IPS-NIHi11 (cell line): Measurements from ENCODE around the gene MCOLN2.
"Not testable (repeated sequence)": the region's sequence is repeated elsewhere in the genome, so short reads cannot be mapped to it uniquely, and the experiment has no call there.

Source experiments
- DNase-seq: peaks from one replicate; pipeline ENCODE4 v3.0.0; 2012; ENCODE audit warnings: mixed read lengths, low spot score

The MCOLN2 gene

GRCh38 chr1:84941843-84942242, 55.1 kb downstream of the MCOLN2 start:
- DNase-seq, result no peak

- DNase-seq, result no peak
Measured at GRCh38 chr1:84940481-84940880, 56.4 kb downstream of the MCOLN2 start.

- DNase-seq, result no peak
Measured at GRCh38 chr1:84939761-84940160, 57.2 kb downstream of the MCOLN2 start.

GRCh38 chr1:84939151-84939550, 57.8 kb downstream of the MCOLN2 start:
- no peak for DNase-seq

GRCh38 chr1:84936116-84936810, 60.6 kb downstream of the MCOLN2 start:
- DNase-seq, result peak; percentile 75

GRCh38 chr1:84933011-84933611, 63.8 kb downstream of the MCOLN2 start:
- no peak for DNase-seq

- no peak for DNase-seq
Measured at GRCh38 chr1:84930831-84931230, 66.1 kb downstream of the MCOLN2 start.

- DNase-seq, result no peak
Measured at GRCh38 chr1:84930329-84930728, 66.6 kb downstream of the MCOLN2 start.

GRCh38 chr1:84929581-84929980, 67.3 kb downstream of the MCOLN2 start:
- no peak for DNase-seq

- no peak for DNase-seq
Measured at GRCh38 chr1:84928979-84929378, 67.9 kb downstream of the MCOLN2 start.

- DNase-seq, result no peak
Measured at GRCh38 chr1:84923317-84923716, 73.6 kb downstream of the MCOLN2 start.

GRCh38 chr1:84920159-84920558, 76.8 kb downstream of the MCOLN2 start:
- no peak for DNase-seq

- no peak for DNase-seq
Measured at GRCh38 chr1:84919461-84919970, 77.4 kb downstream of the MCOLN2 start.

- no peak for DNase-seq
Measured at GRCh38 chr1:84918726-84919336, 78.1 kb downstream of the MCOLN2 start.

GRCh38 chr1:84916897-84917296, 80.0 kb downstream of the MCOLN2 start:
- DNase-seq, result no peak

GRCh38 chr1:84913555-84913892, 83.4 kb downstream of the MCOLN2 start:
- DNase-seq, result no peak

- no peak for DNase-seq
Measured at GRCh38 chr1:84912726-84913554, 84.0 kb downstream of the MCOLN2 start.

- not testable (repeated sequence) for DNase-seq
Measured at GRCh38 chr1:84908746-84909464, 88.0 kb downstream of the MCOLN2 start.

- DNase-seq, result no peak
Measured at GRCh38 chr1:84907095-84907827, 89.7 kb downstream of the MCOLN2 start.

- not testable (repeated sequence) for DNase-seq
Measured at GRCh38 chr1:84902727-84903126, 94.2 kb downstream of the MCOLN2 start.

GRCh38 chr1:84899969-84900368, 96.9 kb downstream of the MCOLN2 start:
- DNase-seq, result no peak
